HepG2 (cell line): Measurements from ENCODE around the gene HLCS. TPM values are rescaled to one million over a fixed set of nuclear protein-coding genes. Genes with fewer than 3 reads are reported as not detected.

Experiments
- ATAC-seq: fragments of 200-7000 bp; cut with Tn5 transposase; 3 replicates; pipeline ENCODE4 v1.9.1; 2020; ENCODE audit warnings: mild to moderate bottlenecking, moderate library complexity
- BruUV-seq: library from RNA; stranded (reverse); fragments of 400-500 nt; replicated peaks from 2 replicates; lab custom pipeline; 2021; lab: Mats Ljungman, UMichigan
- CTCF ChIA-PET: fragments of 300-600 bp; formaldehyde crosslinking; extraction: SDS; loops from one replicate; lab custom pipeline; 2021; ENCODE audit warnings: low total read pairs, inconsistent platforms, low intra/inter-chr PET ratio; lab: Yijun Ruan, JAX
- POLR2A ChIA-PET: fragments of 350-600 bp; sonication (Branson Sonifier 250); formaldehyde crosslinking; loops from one replicate; lab custom pipeline; 2020; ENCODE audit warnings: antibody characterized with exemption, inconsistent platforms; lab: Yijun Ruan, JAX
- DNase-seq: peaks from one replicate; pipeline ENCODE4 v3.0.0-alpha.2; 2015; ENCODE audit warnings: low spot score
- FAIRE-seq: peaks from 3 replicates; lab custom pipeline; 2011; peaks lifted over from hg19 to GRCh38; lab: Jason Lieb, UNC
- H2AFZ ChIP-seq: one replicate; pipeline ENCODE4 v1.6.1; 2011; ENCODE audit warnings: low read length, inconsistent platforms
- H3K27ac ChIP-seq: fragments of 300-600 bp; 3 replicates; pipeline ENCODE4 v1.8.0; 2011; ENCODE audit warnings: mixed run types, mild to moderate bottlenecking, mixed read lengths, low read length, inconsistent platforms; ENCODE audit not compliant: insufficient read depth; ENCODE audit errors: extremely low read length
- H3K27me3 ChIP-seq, 2 experiments: fragments of 200-600 bp in 1 of 2; 2 replicates in 1 of 2; 3 replicates in 1 of 2; pipeline versions ENCODE4 v1.6.0 to v1.8.0; 2011; ENCODE audit warnings: low read length in 2 of 2, mild to moderate bottlenecking in 2 of 2, moderate library complexity in 2 of 2, inconsistent platforms in 1 of 2; ENCODE audit not compliant: insufficient read depth in 2 of 2, control insufficient read depth in 1 of 2
- H3K36me3 ChIP-seq, 2 experiments: fragments of 200-600 bp in 1 of 2; replicated peaks in 1 of 2; 2 replicates in 1 of 2; 3 replicates in 1 of 2; pipeline versions ENCODE4 v1.5.1 to v1.8.0; 2011; ENCODE audit warnings: low read length in 2 of 2, inconsistent platforms in 1 of 2; ENCODE audit not compliant: insufficient read depth in 2 of 2, control insufficient read depth in 1 of 2
- H3K4me1 ChIP-seq: 2 replicates; pipeline ENCODE4 v1.5.1; 2012; ENCODE audit warnings: low read length, inconsistent platforms; ENCODE audit not compliant: insufficient read depth
- H3K4me2 ChIP-seq: 2 replicates; pipeline ENCODE4 v1.6.0; 2011; ENCODE audit warnings: low read depth, low read length, inconsistent platforms
- H3K4me3 ChIP-seq, 3 experiments: fragments of 200-600 bp in 1 of 3; sonication (generic), shearing (Covaris generic) in 1 of 3; replicated peaks in 1 of 3; 2 replicates each; pipeline ENCODE4 v1.5.1; 2011 to 2016; ENCODE audit warnings: low read length in 3 of 3, inconsistent platforms in 2 of 3, low read depth in 2 of 3, mild to moderate bottlenecking in 2 of 3, control low read depth in 1 of 3, mixed read lengths in 1 of 3; ENCODE audit not compliant: insufficient read depth in 1 of 3
- H3K79me2 ChIP-seq: one replicate; pipeline ENCODE4 v1.6.1; 2011; ENCODE audit warnings: low read length, inconsistent platforms; ENCODE audit not compliant: insufficient read depth
- H3K9ac ChIP-seq: 2 replicates; pipeline ENCODE4 v1.6.0; 2011; ENCODE audit warnings: mild to moderate bottlenecking, low read depth, low read length, inconsistent platforms; ENCODE audit not compliant: insufficient read depth
- H3K9me3 ChIP-seq: 2 replicates; pipeline ENCODE4 v1.5.1; 2012; ENCODE audit warnings: mild to moderate bottlenecking, low read length
- H4K20me1 ChIP-seq: 2 replicates; pipeline ENCODE4 v1.6.0; 2011; ENCODE audit warnings: inconsistent platforms, mild to moderate bottlenecking, low read length, moderate library complexity; ENCODE audit not compliant: insufficient read depth
- ARNT ChIP-seq: fragments of 450-650 bp; IDR thresholded peaks from 2 replicates; pipeline ENCODE4 v1.6.1; 2017
- BHLHE40 ChIP-seq: IDR thresholded peaks from 2 replicates; pipeline ENCODE4 v1.6.1; 2011; ENCODE audit warnings: low read length, improper control_type of control experiment
- CHD2 ChIP-seq: IDR thresholded peaks from 2 replicates; pipeline ENCODE4 v1.6.1; 2011; ENCODE audit warnings: low read depth, low read length, improper control_type of control experiment
- NCOA2 ChIP-seq: sonication (generic); formaldehyde crosslinking; IDR thresholded peaks from 2 replicates; pipeline ENCODE4 v1.8.0; 2022; ENCODE audit warnings: inconsistent platforms
- POLR2A ChIP-seq, 2 experiments: IDR thresholded peaks; 2 replicates each; pipeline ENCODE4 v1.6.1; 2011; ENCODE audit warnings: low read depth in 2 of 2, low read length in 2 of 2, mild to moderate bottlenecking in 1 of 2, moderate library complexity in 1 of 2; ENCODE audit not compliant: insufficient read depth in 1 of 2
- TGIF2 ChIP-seq: IDR thresholded peaks from 2 replicates; pipeline ENCODE4 v1.6.1; 2016; ENCODE audit warnings: control low read depth, missing compliant biosample characterization
- ZFP36L2 ChIP-seq: sonication (generic); formaldehyde crosslinking; IDR thresholded peaks from 2 replicates; pipeline ENCODE4 v1.4.0; 2020; ENCODE audit warnings: missing genetic modification reagents
- ZFY ChIP-seq: sonication (generic); formaldehyde crosslinking; IDR thresholded peaks from 2 replicates; pipeline ENCODE4 v1.4.0; 2020; ENCODE audit warnings: missing genetic modification reagents
- ZNF235 ChIP-seq: sonication (generic); formaldehyde crosslinking; IDR thresholded peaks from 2 replicates; pipeline ENCODE4 v1.8.1; 2023; ENCODE audit warnings: mild to moderate bottlenecking, missing genetic modification reagents, borderline replicate concordance
- ZNF274 ChIP-seq: sonication (generic); formaldehyde crosslinking; IDR thresholded peaks from 2 replicates; pipeline ENCODE4 v1.5.1; 2020; ENCODE audit warnings: mild to moderate bottlenecking, missing genetic modification reagents
- ZNF484 ChIP-seq: sonication (generic); formaldehyde crosslinking; IDR thresholded peaks from 2 replicates; pipeline ENCODE4 v1.5.1; 2020; ENCODE audit warnings: mild to moderate bottlenecking, low read depth, missing genetic modification reagents, borderline replicate concordance
- ZNF496 ChIP-seq: sonication (generic); formaldehyde crosslinking; IDR thresholded peaks from 2 replicates; pipeline ENCODE4 v1.8.1; 2023; ENCODE audit warnings: mild to moderate bottlenecking, moderate library complexity, missing genetic modification reagents; ENCODE audit not compliant: insufficient replicate concordance
- ZNF672 ChIP-seq: sonication (generic); formaldehyde crosslinking; IDR thresholded peaks from 2 replicates; pipeline ENCODE4 v1.8.1; 2022; ENCODE audit warnings: missing genetic modification reagents
- ZNF746 ChIP-seq: sonication (generic); formaldehyde crosslinking; IDR thresholded peaks from 2 replicates; pipeline ENCODE4 v1.8.0; 2022; ENCODE audit warnings: mild to moderate bottlenecking, missing genetic modification reagents
- ZNF772 ChIP-seq: sonication (generic); formaldehyde crosslinking; IDR thresholded peaks from 2 replicates; pipeline ENCODE4 v1.5.0; 2020; ENCODE audit warnings: mild to moderate bottlenecking, missing genetic modification reagents
- WGBS: methylation state at CpG from one replicate; pipeline ENCODE4 v1.1.6; 2017; ENCODE audit warnings: low lambda C conversion rate; 5-methylcytosine and 5-hydroxymethylcytosine counted together
- in situ Hi-C: cut with HindIII; loops from 2 replicates; pipeline ENCODE4 v1.10.0; 2017; ENCODE audit warnings: low pct_unique_long_range_greater_than_20kb; ENCODE audit not compliant: extremely low pct_ligation_motif_present
- intact Hi-C: fragments of 100-400 bp; cut with micrococcal nuclease; formaldehyde crosslinking; loops from one replicate; pipeline ENCODE4 v1.10.0; 2022; ENCODE audit not compliant: unreplicated experiment
- polyA plus RNA-seq, 8 experiments: library from polyadenylated mRNA; depleted of rRNA in 3 of 8; stranded (reverse) in 7 of 8; unstranded in 1 of 8; fragments of >200 nt; fragmentation: Illumina TruSeq in 4 of 8; extraction: Trizol in 4 of 8; gene quantifications; 2 replicates each; pipeline versions ENCODE4 v1.2.1 to v1.2.3, GENCODE V29; 2011 to 2016; ENCODE audit warnings: low read depth in 4 of 8, missing spikeins in 1 of 8, mixed read lengths in 1 of 8; ENCODE audit not compliant: insufficient read depth in 1 of 8
- total RNA-seq, 5 experiments: library from RNA; depleted of rRNA; stranded (reverse); fragments of >200 nt; fragmentation: Illumina TruSeq; extraction: Trizol; gene quantifications; 2 replicates each; pipeline ENCODE4 v1.2.3, GENCODE V29; 2016; ENCODE audit warnings: low read depth in 1 of 5
- TF ChIP-seq, protein P1 (sequence below): IDR thresholded peaks from 2 replicates; pipeline ENCODE4 v1.6.1; 2016; ENCODE audit warnings: low read depth, control low read depth
- TF ChIP-seq, protein P2 (sequence below): sonication (generic); formaldehyde crosslinking; IDR thresholded peaks from 2 replicates; pipeline ENCODE4 v1.5.0; 2020; ENCODE audit warnings: missing genetic modification reagents
- TF ChIP-seq, protein P3 (sequence below): sonication (generic); formaldehyde crosslinking; IDR thresholded peaks from 2 replicates; pipeline ENCODE4 v1.8.1; 2022; ENCODE audit warnings: low read depth, mild to moderate bottlenecking, missing genetic modification reagents

HLCS gene
- total and polyA plus RNA-seq, 2 of the 13 experiments (the other 11 are each of a cell fraction or from before 2014, with no cell fraction given): 7.9 to 12.3 TPM

DNA sequence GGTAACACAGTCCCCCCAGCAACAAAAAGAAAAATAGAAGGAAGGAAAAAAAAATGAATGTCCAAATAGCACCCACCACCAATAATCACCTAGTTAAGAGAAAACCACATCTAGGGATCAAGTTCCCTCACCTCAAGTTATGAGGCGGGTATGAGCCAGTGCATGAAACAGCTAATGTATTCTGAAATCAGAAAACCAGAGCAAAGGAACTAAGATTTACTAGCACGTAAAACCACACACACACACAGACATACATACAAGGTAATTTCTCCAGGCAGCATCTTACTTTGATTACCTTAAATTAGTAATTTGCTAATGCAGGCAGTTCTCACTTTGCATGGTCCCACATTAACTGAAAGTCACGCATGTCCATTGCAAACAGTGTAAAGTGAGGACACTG is 109.8 kb downstream of the HLCS start:
- intact Hi-C loops: loop anchor here (10.0 kb wide), 1 partner anchor 222 kb away; no protein-coding TSS in a partner anchor
- in situ Hi-C loops: no loop called here
- WGBS: 96% methylated on average over 3 of the region's 3 CpGs
- Histone ChIP-seq H3K9ac (no peak overlapping the region), H3K36me3 (no peaks in the 10 kb centered on the region), H3K27ac (no peak overlapping the region), H4K20me1 (no peaks in the 10 kb centered on the region), H2AFZ (no peak overlapping the region), H3K4me1 (peaks cover 58% of the 10 kb centered on the region), H3K79me2 (no peaks in the 10 kb centered on the region), H3K4me3 (no peak overlapping the region), H3K9me3 (no peaks in the 10 kb centered on the region), H3K4me2 (no peak overlapping the region), H3K27me3 (no peaks in the 10 kb centered on the region)
- TF ChIP-seq ZNF484 (CRISPR knock-in tag) (no peak), ZNF274 (CRISPR knock-in tag) (no peak), ZNF235 (no peak), ZNF746 (CRISPR knock-in tag) (no peak), POLR2A (IDR thresholded peaks at IDR 0.05; ENCODE audit: insufficient read depth in 1 of 2, low read depth in 2 of 2, low read length in 2 of 2) (no peak), NCOA2 (CRISPR knock-in tag) (no peak), TGIF2 (no peak), ARNT (no peak), ZNF496 (CRISPR knock-in tag) (no peak), CHD2 (no peak), BHLHE40 (no peak), ZFY (CRISPR knock-in tag) (no peak), ZNF772 (CRISPR knock-in tag) (no peak), ZNF672 (no peak), ZFP36L2 (CRISPR knock-in tag) (no peak)
- TF ChIP-seq, protein P1, sequence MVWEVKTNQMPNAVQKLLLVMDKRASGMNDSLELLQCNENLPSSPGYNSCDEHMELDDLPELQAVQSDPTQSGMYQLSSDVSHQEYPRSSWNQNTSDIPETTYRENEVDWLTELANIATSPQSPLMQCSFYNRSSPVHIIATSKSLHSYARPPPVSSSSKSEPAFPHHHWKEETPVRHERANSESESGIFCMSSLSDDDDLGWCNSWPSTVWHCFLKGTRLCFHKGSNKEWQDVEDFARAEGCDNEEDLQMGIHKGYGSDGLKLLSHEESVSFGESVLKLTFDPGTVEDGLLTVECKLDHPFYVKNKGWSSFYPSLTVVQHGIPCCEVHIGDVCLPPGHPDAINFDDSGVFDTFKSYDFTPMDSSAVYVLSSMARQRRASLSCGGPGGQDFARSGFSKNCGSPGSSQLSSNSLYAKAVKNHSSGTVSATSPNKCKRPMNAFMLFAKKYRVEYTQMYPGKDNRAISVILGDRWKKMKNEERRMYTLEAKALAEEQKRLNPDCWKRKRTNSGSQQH (CRISPR knock-in tag): no peak
- TF ChIP-seq, protein P2, sequence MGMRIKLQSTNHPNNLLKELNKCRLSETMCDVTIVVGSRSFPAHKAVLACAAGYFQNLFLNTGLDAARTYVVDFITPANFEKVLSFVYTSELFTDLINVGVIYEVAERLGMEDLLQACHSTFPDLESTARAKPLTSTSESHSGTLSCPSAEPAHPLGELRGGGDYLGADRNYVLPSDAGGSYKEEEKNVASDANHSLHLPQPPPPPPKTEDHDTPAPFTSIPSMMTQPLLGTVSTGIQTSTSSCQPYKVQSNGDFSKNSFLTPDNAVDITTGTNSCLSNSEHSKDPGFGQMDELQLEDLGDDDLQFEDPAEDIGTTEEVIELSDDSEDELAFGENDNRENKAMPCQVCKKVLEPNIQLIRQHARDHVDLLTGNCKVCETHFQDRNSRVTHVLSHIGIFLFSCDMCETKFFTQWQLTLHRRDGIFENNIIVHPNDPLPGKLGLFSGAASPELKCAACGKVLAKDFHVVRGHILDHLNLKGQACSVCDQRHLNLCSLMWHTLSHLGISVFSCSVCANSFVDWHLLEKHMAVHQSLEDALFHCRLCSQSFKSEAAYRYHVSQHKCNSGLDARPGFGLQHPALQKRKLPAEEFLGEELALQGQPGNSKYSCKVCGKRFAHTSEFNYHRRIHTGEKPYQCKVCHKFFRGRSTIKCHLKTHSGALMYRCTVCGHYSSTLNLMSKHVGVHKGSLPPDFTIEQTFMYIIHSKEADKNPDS: no peak
- TF ChIP-seq, protein P3, sequence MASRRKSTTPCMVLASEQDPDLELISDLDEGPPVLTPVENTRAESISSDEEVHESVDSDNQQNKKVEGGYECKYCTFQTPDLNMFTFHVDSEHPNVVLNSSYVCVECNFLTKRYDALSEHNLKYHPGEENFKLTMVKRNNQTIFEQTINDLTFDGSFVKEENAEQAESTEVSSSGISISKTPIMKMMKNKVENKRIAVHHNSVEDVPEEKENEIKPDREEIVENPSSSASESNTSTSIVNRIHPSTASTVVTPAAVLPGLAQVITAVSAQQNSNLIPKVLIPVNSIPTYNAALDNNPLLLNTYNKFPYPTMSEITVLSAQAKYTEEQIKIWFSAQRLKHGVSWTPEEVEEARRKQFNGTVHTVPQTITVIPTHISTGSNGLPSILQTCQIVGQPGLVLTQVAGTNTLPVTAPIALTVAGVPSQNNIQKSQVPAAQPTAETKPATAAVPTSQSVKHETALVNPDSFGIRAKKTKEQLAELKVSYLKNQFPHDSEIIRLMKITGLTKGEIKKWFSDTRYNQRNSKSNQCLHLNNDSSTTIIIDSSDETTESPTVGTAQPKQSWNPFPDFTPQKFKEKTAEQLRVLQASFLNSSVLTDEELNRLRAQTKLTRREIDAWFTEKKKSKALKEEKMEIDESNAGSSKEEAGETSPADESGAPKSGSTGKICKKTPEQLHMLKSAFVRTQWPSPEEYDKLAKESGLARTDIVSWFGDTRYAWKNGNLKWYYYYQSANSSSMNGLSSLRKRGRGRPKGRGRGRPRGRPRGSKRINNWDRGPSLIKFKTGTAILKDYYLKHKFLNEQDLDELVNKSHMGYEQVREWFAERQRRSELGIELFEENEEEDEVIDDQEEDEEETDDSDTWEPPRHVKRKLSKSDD: no peak
- ChIA-PET CTCF (no interaction called here), POLR2A (no interaction called here)
- DNase-seq: no peak
- no peak for FAIRE-seq
- ATAC-seq: no peak
- BruUV-seq: no TSS peak
